NT2/D1 (cell line): ENCODE results near the gene CRLF1.

Source experiments
- SUZ12 ChIP-seq: IDR thresholded peaks from 2 replicates; pipeline ENCODE4 v1.6.1; 2011; ENCODE audit not compliant: insufficient read length, insufficient read depth; ENCODE audit errors: extremely low read depth
- YY1 ChIP-seq: IDR thresholded peaks from 2 replicates; pipeline ENCODE4 v1.6.1; 2011; ENCODE audit not compliant: insufficient read length, insufficient read depth
- ZNF274 ChIP-seq: IDR thresholded peaks from 2 replicates; pipeline ENCODE4 v1.6.1; 2011; ENCODE audit warnings: mild to moderate bottlenecking, low read depth, low read length

DNA sequence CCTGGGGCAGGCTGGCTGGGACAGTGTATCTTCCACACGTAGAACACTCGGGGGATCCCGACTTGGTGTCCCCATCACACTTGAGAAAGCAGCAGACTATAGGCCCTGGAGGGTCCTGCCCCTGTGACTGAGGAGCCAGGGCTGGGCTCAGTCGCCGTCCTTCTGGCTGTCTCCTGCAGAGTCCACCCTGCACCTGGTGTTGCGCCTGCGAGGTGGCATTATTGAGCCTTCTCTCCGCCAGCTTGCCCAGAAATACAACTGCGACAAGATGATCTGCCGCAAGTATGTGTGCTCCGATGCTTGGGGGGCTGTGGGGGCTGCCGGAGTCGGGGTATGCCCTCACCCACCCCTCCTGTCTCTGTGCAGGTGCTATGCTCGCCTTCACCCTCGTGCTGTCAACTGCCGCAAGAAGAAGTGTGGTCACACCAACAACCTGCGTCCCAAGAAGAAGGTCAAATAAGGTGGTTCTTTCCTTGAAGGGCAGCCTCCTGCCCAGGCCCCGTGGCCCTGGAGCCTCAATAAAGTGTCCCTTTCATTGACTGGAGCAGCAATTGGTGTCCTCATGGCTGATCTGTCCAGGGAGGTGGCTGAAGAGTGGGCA is 31.8 kb downstream of the CRLF1 start:
- TF ChIP-seq YY1 = no peak
- no peak for TF ChIP-seq SUZ12
- no peak for TF ChIP-seq ZNF274
